GM21717 (cell line): ENCODE data around the gene TBC1D16.
"Not testable (repeated sequence)": the region's sequence is repeated elsewhere in the genome, so short reads cannot be mapped to it uniquely, and the experiment has no call there.

Experiments
- ATAC-seq: cut with Tn5 transposase; IDR thresholded peaks from one replicate; pipeline ENCODE4 v1.9.1; 2021; ENCODE audit warnings: mild to moderate bottlenecking, moderate library complexity; ENCODE audit not compliant: unreplicated experiment

Gene TBC1D16

DNA sequence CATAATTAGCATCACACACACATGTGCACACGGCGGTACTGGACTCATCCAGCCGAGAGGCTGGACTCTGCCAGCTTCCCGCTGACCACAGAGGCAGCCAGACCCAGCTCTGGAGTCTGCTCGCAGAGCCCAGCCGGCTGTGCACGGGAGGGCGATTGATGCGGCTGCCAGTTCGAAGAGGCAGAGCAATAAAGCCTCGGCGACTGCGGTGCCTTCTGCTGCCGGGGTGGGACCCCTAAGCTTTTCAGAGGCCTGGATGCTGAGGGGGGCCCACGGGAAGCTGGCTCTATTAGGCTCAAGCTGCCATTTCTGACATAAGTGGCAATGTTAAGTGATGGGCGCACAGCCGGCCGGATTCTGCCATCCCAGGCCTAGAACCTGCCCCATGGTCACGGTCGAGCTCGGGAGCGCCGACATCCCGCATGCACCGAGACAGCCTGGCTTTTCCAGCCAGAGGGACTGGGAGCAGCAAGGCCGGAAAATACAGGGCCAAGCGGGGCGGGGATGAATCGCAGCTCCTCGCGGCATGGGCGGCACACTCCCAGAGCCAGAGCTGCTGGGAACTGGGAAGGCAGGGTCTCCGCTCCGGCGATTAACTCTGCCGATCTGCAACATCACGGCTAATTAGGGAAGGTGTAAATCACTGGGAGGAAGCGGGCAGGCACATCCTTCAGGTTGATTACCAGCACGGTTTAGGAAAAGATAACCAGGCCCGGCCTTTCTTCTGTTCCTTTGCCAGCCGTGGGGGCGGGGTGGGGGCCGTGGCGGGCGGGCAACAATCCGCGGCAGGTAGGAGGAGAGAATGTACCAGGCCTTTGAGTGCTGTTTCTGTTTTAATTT is 57.7 kb downstream of the TBC1D16 start:
- no peak for ATAC-seq

DNA sequence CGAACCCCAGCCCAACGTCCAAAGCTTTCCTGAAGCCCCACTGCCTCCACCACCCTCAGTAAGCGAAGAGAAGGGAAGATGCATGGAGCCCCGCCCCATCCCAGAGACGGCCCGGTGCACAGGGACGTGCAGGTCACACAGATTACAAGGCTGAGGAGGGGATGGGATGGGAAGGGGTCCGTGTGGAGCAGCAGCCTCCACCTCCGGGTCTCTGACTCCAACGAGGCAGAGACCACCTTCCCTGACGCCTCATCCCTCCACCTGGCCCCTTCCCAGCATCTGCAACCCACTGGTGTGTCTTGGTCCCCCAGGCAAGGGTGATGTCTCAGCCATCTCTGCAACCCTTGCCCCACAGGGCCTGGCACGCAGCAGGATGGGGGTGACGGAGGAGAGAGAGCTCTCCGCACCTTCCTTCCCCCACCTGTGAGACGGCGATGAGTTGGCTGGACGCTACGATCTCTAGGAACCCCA is 58.5 kb downstream of the TBC1D16 start:
- no peak for ATAC-seq

DNA sequence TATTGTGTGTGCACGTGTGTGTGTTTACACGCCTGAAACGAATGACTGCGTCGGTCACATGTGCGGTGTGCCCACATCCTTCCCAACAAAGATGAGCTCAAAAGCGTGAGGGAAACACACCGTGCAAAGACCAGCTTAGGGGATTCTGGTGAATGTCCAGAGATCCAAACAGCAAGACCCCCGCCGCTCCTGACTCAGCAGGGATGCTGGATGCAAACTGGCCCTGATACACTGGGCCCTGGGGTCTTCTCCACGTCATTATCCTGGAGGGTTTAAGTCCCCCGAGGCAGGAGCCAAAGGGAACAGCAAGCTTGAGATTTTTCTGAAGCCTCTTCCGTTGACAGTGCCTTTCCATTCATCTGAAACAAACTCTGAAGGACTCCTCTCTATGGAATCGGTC is 59.2 kb downstream of the TBC1D16 start:
- ATAC-seq, result no peak

- no peak for ATAC-seq
These were observed 60.1 kb downstream of the TBC1D16 start for GRCh38 chr17:79975498-79976134.

- ATAC-seq, result no peak
These were observed 60.8 kb downstream of the TBC1D16 start for GRCh38 chr17:79974566-79975497.

DNA sequence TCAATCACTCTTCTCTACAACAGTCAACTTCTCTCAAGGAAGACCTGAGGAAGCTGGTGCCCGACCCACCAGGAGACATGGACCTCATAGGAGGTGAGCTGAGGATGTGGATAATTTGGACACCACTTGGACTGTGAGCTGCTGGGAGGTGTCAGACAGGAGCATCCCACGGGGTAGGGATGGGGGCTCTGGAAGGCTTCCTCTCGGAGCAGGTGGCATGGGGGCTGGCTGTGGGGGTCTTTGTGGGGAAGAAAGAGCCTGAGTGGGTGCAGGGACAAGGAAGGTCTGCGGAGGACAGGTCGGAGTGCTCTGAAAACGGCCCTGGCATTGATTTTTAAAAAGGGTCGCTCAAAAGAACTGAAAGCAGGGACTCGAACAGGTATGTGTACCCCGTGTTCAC is 64.0 kb downstream of the TBC1D16 start:
- ATAC-seq, result no peak

GRCh38 chr17:79970576-79971068 is 65.0 kb downstream of the TBC1D16 start:
- no peak for ATAC-seq

- no peak for ATAC-seq
These were observed 65.8 kb downstream of the TBC1D16 start for GRCh38 chr17:79969906-79970305.

GRCh38 chr17:79968116-79968515 is 67.6 kb downstream of the TBC1D16 start:
- no peak for ATAC-seq

GRCh38 chr17:79966681-79967080 is 69.0 kb downstream of the TBC1D16 start:
- ATAC-seq, result no peak

- no peak for ATAC-seq
These were observed 69.9 kb downstream of the TBC1D16 start for GRCh38 chr17:79965806-79966205.

GRCh38 chr17:79962467-79962866 is 73.2 kb downstream of the TBC1D16 start:
- not testable (repeated sequence) for ATAC-seq

GRCh38 chr17:79961567-79961966 is 74.1 kb downstream of the TBC1D16 start:
- ATAC-seq, result not testable (repeated sequence)

DNA sequence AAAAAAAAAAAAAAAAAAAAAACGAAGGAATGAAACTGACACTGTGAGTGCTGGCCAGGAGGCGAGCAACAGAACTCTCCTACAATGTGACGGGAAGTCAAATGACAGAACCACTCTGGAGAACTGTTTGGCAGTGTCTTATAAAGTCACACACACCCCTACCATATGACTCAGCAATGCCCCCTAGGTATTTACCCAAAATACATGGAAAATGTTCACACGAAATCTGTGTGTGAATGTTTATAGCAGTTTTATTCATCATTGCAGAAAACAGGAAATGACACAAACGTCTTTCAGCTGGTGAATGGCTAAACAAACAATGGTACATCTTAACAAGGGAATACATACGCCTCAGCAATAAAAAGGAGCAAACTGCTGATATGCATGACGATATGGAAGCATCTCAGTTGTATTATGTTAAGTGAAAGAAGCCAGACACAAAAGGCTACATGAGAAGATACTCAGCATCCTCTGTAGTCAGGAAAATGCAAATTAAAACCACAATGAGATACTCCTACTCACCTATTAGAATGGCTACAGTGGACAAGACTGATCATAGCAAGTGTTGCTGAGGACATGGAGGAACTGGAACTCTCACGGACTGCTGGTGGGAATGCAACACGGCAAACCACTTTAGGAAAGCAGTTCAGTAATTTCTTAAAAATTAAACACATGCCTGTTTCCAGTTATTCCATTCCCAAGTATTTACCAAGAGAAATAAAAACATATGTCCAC is 74.7 kb downstream of the TBC1D16 start:
- no peak for ATAC-seq

- ATAC-seq, result no peak
These were observed 76.6 kb downstream of the TBC1D16 start for GRCh38 chr17:79959042-79959441.

GRCh38 chr17:79956853-79957252 is 78.8 kb downstream of the TBC1D16 start:
- no peak for ATAC-seq

DNA sequence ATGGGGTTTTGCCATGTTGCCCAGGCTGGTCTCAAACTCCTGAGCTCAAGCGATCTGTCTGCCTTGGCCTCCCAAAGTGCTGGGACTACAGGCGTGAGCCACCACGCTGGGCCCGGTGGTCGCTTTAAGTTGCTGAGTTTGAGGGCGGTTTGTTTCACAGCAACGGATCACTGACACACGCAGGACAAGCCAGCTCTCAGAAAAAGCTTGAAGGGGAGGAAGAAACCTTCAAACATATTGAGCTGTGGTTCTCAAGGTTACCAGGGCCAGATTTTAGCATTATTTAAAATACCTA is 79.3 kb downstream of the TBC1D16 start:
- ATAC-seq, result not testable (repeated sequence)

GRCh38 chr17:79955691-79956440 is 79.8 kb downstream of the TBC1D16 start:
- no peak for ATAC-seq

- no peak for ATAC-seq
These were observed 80.5 kb downstream of the TBC1D16 start for GRCh38 chr17:79955167-79955549.
